IMR-90 (cell line): ENCODE measurements around the gene GRIK5. TPM values are rescaled to one million over a fixed set of nuclear protein-coding genes. Genes with fewer than 3 reads are reported as not detected.

Experiments used
- ATAC-seq: fragments of 200-7000 bp; cut with Tn5 transposase; 2 replicates; pipeline ENCODE4 v1.9.1; 2020; ENCODE audit warnings: low read depth, mild to moderate bottlenecking, moderate library complexity
- BruUV-seq: library from RNA; stranded (reverse); fragments of 400-500 nt; replicated peaks from 2 replicates; lab custom pipeline; 2021; lab: Mats Ljungman, UMichigan
- CTCF ChIA-PET: fragments of 300-600 bp; formaldehyde crosslinking; extraction: SDS; loops from one replicate; lab custom pipeline; 2021; ENCODE audit warnings: antibody characterized with exemption; lab: Yijun Ruan, JAX
- POLR2A ChIA-PET: fragments of 300-600 bp; sonication (Branson Sonifier 250); formaldehyde crosslinking; loops from one replicate; lab custom pipeline; 2022; ENCODE audit warnings: antibody characterized with exemption; ENCODE audit not compliant: unreplicated experiment; lab: Charles Lee
- DNase-seq: peaks from one replicate; pipeline ENCODE4 v3.0.0; 2013
- H2AFZ ChIP-seq: replicated peaks from 2 replicates; pipeline ENCODE3; 2013; ENCODE audit warnings: low read length, mild to moderate bottlenecking; ENCODE audit not compliant: poor library complexity
- H2AK5ac ChIP-seq: 2 replicates; pipeline ENCODE4 v1.6.1; 2013; ENCODE audit warnings: low read depth, low read length, inconsistent platforms
- H2AK9ac ChIP-seq: replicated peaks from 2 replicates; pipeline ENCODE3; 2013; ENCODE audit warnings: mild to moderate bottlenecking, low read depth, low read length, moderate library complexity; ENCODE audit not compliant: poor library complexity
- H2BK120ac ChIP-seq: 2 replicates; pipeline ENCODE4 v1.6.1; 2013; ENCODE audit warnings: low read depth, low read length, inconsistent platforms
- H2BK15ac ChIP-seq: 3 replicates; pipeline ENCODE4 v1.6.1; 2013; ENCODE audit warnings: low read depth, low read length, inconsistent platforms
- H2BK20ac ChIP-seq: 2 replicates; pipeline ENCODE4 v1.6.1; 2013; ENCODE audit warnings: low read depth, mild to moderate bottlenecking, inconsistent platforms, low read length, moderate library complexity
- H2BK5ac ChIP-seq: 2 replicates; pipeline ENCODE4 v1.6.1; 2013; ENCODE audit warnings: mild to moderate bottlenecking, low read depth, low read length, inconsistent platforms; ENCODE audit not compliant: poor library complexity, severe bottlenecking
- H3K14ac ChIP-seq: replicated peaks from 2 replicates; pipeline ENCODE4 v1.6.1; 2013; ENCODE audit warnings: low read depth, low read length, inconsistent platforms
- H3K18ac ChIP-seq: 2 replicates; pipeline ENCODE4 v1.6.1; 2013; ENCODE audit warnings: low read depth, low read length, control low read depth
- H3K23ac ChIP-seq: 2 replicates; pipeline ENCODE4 v1.6.1; 2013; ENCODE audit warnings: low read depth, low read length, inconsistent platforms
- H3K27ac ChIP-seq: 2 replicates; pipeline ENCODE4 v1.5.1; 2013; ENCODE audit warnings: mild to moderate bottlenecking, control low read depth, low read length; ENCODE audit not compliant: insufficient read depth
- H3K27me3 ChIP-seq: 2 replicates; pipeline ENCODE4 v1.6.1; 2013; ENCODE audit warnings: low read length; ENCODE audit not compliant: control insufficient read depth, insufficient read depth
- H3K36me3 ChIP-seq: 2 replicates; pipeline ENCODE4 v1.6.1; 2013; ENCODE audit warnings: low read length, mixed read lengths; ENCODE audit not compliant: control insufficient read depth, insufficient read depth
- H3K4ac ChIP-seq: 2 replicates; pipeline ENCODE4 v1.6.1; 2013; ENCODE audit warnings: low read depth, low read length, inconsistent platforms
- H3K4me1 ChIP-seq: 2 replicates; pipeline ENCODE4 v1.6.1; 2013; ENCODE audit warnings: low read length, mixed read lengths; ENCODE audit not compliant: control insufficient read depth, insufficient read depth
- H3K4me2 ChIP-seq: 2 replicates; pipeline ENCODE4 v1.6.1; 2013; ENCODE audit warnings: low read depth, mild to moderate bottlenecking, control low read depth, low read length, moderate library complexity
- H3K4me3 ChIP-seq: 2 replicates; pipeline ENCODE4 v1.5.1; 2013; ENCODE audit warnings: low read depth, mild to moderate bottlenecking, control low read depth, low read length, moderate library complexity; ENCODE audit not compliant: insufficient read depth
- H3K56ac ChIP-seq: 2 replicates; pipeline ENCODE4 v1.6.1; 2013; ENCODE audit warnings: low read length, inconsistent platforms; ENCODE audit not compliant: insufficient read depth; ENCODE audit errors: extremely low read depth
- H3K79me1 ChIP-seq, 2 experiments: 2 replicates each; pipeline ENCODE4 v1.6.1; 2013; ENCODE audit warnings: low read length in 2 of 2, inconsistent platforms in 1 of 2, low read depth in 1 of 2
- H3K9ac ChIP-seq: 2 replicates; pipeline ENCODE4 v1.6.1; 2013; ENCODE audit warnings: low read depth, low read length, control low read depth
- H3K9me1 ChIP-seq: 2 replicates; pipeline ENCODE4 v1.6.1; 2013; ENCODE audit warnings: low read length, inconsistent platforms; ENCODE audit not compliant: insufficient read depth
- H3K9me3 ChIP-seq: 2 replicates; pipeline ENCODE4 v1.6.1; 2013; ENCODE audit warnings: low read length; ENCODE audit not compliant: control insufficient read depth, insufficient read depth
- H4K20me1 ChIP-seq: 2 replicates; pipeline ENCODE4 v1.6.1; 2013; ENCODE audit warnings: low read length, inconsistent platforms; ENCODE audit not compliant: insufficient read depth
- H4K5ac ChIP-seq: 2 replicates; pipeline ENCODE4 v1.6.1; 2013; ENCODE audit warnings: mild to moderate bottlenecking, low read depth, low read length, control low read depth
- H4K8ac ChIP-seq, 2 experiments: 2 replicates each; pipeline ENCODE4 v1.6.1; 2013; ENCODE audit warnings: low read depth in 2 of 2, low read length in 2 of 2, control low read depth in 1 of 2, inconsistent platforms in 1 of 2
- H4K91ac ChIP-seq: 2 replicates; pipeline ENCODE4 v1.6.1; 2013; ENCODE audit warnings: low read depth, low read length, inconsistent platforms; ENCODE audit not compliant: insufficient read depth
- CHD1 ChIP-seq: IDR thresholded peaks from 2 replicates; pipeline ENCODE4 v1.6.1; 2012; ENCODE audit warnings: low read depth, low read length, improper control_type of control experiment
- ELK1 ChIP-seq: fragments of 150-350 bp; IDR thresholded peaks from 2 replicates; pipeline ENCODE4 v1.6.1; 2016; ENCODE audit warnings: low read depth, mild to moderate bottlenecking, low read length, moderate library complexity, borderline replicate concordance
- FOS ChIP-seq: fragments of 150-350 bp; IDR thresholded peaks from 2 replicates; pipeline ENCODE4 v1.6.1; 2016; ENCODE audit warnings: low read depth, low read length
- MXI1 ChIP-seq: IDR thresholded peaks from 2 replicates; pipeline ENCODE4 v1.6.1; 2012; ENCODE audit warnings: low read depth, mild to moderate bottlenecking, low read length, moderate library complexity, borderline replicate concordance
- NFE2L2 ChIP-seq: fragments of 150-350 bp; IDR thresholded peaks from 2 replicates; pipeline ENCODE4 v1.6.1; 2016; ENCODE audit warnings: low read depth, mild to moderate bottlenecking, low read length
- RAD21 ChIP-seq: IDR thresholded peaks from 2 replicates; pipeline ENCODE4 v1.6.1; 2012; ENCODE audit warnings: low read length, improper control_type of control experiment
- RCOR1 ChIP-seq: IDR thresholded peaks from 2 replicates; pipeline ENCODE4 v1.6.1; 2012; ENCODE audit warnings: mild to moderate bottlenecking, low read length, improper control_type of control experiment; ENCODE audit not compliant: insufficient replicate concordance
- SMC3 ChIP-seq: fragments of 150-350 bp; IDR thresholded peaks from 2 replicates; pipeline ENCODE4 v1.6.1; 2016; ENCODE audit warnings: low read depth, mild to moderate bottlenecking, antibody characterized with exemption, low read length, moderate library complexity
- WGBS, 2 experiments: methylation state at CpG; one replicate each; pipeline versions ENCODE4 v1.1.5 to v1.1.7; 2013; ENCODE audit warnings: missing lambda C conversion rate in 2 of 2; ENCODE audit not compliant: insufficient read length in 1 of 2; ENCODE audit errors: extremely low coverage in 2 of 2; 5-methylcytosine and 5-hydroxymethylcytosine counted together
- dilution Hi-C: fragments of 300-500 bp; cut with HindIII; formaldehyde crosslinking; loops from one replicate; pipeline ENCODE4 v1.14.3; 2018; ENCODE audit warnings: low sequenced_read_pairs; ENCODE audit not compliant: unreplicated experiment
- in situ Hi-C: fragments of 300-500 bp; cut with MboI; formaldehyde crosslinking; loops from 3 replicates; pipeline ENCODE4 v1.14.3; 2019; ENCODE audit warnings: low sequenced_read_pairs, inconsistent platforms, mixed read lengths
- intact Hi-C: fragments of 100-400 bp; cut with micrococcal nuclease; formaldehyde crosslinking; loops from 2 replicates; pipeline ENCODE4 v1.10.0; 2022
- polyA plus RNA-seq, 3 experiments: library from polyadenylated mRNA; depleted of rRNA; stranded (reverse); fragments of >200 nt; gene quantifications; 2 replicates each; pipeline ENCODE4 v1.2.3, GENCODE V29; 2012; ENCODE audit warnings: low replicate concordance in 1 of 3
- total RNA-seq: library from RNA; depleted of rRNA; stranded (reverse); fragments of >200 nt; gene quantifications from 2 replicates; pipeline ENCODE4 v1.2.3, GENCODE V29; 2012
- TF ChIP-seq, protein P1 (sequence below): fragments of 150-350 bp; IDR thresholded peaks from 2 replicates; pipeline ENCODE4 v1.6.1; 2017; ENCODE audit warnings: mild to moderate bottlenecking, antibody characterized with exemption, low read length, low read depth
- TF ChIP-seq, protein P2 (sequence below): conservative IDR thresholded peaks from 2 replicates; pipeline ENCODE4 v1.5.1; 2012; ENCODE audit warnings: mild to moderate bottlenecking, low read depth, low read length, improper control_type of control experiment

The GRIK5 gene
- total and polyA plus RNA-seq, 2 of the 4 experiments (the other 2 are of a cell fraction), result 0.10 TPM; not detected in 1

DNA sequence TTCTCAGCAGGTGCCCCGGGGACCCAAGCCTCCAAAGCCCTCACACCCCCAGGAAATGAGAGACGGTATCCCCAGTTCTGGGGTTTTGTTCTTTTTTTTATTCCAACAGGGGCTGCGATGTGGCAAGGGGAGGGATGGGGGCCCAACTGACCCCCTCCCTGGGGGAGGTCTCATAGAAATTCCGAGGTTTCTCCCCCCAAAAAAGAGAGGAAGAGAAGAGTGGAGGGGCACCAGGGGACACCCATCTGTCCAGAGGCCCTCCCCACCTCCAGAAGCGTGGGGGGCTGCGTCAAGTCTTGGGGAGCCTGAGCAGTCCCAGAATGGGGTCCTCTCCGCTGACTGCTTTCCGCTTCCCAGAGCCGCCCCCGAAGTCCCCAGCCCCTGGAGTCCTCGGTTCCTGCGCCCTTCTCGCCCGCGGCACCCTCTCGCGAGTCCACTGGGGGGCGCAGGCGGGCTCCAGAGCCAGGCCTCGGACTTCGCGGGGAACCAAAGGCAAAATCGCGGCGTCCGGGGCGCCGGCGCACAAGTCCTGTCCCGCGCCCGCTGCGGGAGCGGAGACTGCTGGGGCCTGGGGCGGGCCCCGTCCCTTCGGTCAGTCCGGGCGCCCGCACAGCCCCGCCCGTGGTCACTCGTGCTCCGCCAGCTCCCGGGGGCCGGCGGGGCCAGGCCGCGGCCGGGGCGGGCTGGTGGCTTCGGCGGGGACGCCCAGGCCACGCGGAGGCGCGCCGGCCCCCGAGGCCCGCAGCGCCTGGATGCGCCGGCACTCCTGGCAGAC is 71.6 kb downstream of the GRIK5 start:
- intact Hi-C loops, result loop anchor here (1.0 kb wide), 1 partner anchor 36 kb away; no protein-coding TSS in a partner anchor
- POLR2A ChIA-PET, result no interaction called here
- Histone ChIP-seq H4K91ac (no peak overlapping the region), H2AFZ (peak overlapping the region; percentile 41), H2BK5ac (no peak overlapping the region), H3K18ac (no peak overlapping the region), H3K4ac (no peak overlapping the region), H3K56ac (no peak overlapping the region), H2AK5ac (no peak overlapping the region), H3K79me1 (no peaks in the 10 kb centered on the region), H2BK20ac (no peak overlapping the region), H3K4me2 (no peak overlapping the region), H4K5ac (no peak overlapping the region), H4K20me1 (peaks cover 3% of the 10 kb centered on the region), H2BK15ac (no peak overlapping the region), H3K27ac (no peak overlapping the region), H3K27me3 (peaks cover 75% of the 10 kb centered on the region), H3K4me3 (no peak overlapping the region), H3K9me3 (no peaks in the 10 kb centered on the region), H3K9ac (no peak overlapping the region), H3K14ac (no peak overlapping the region), H4K8ac (no peak overlapping the region), H3K36me3 (no peaks in the 10 kb centered on the region), H3K9me1 (peaks cover 8% of the 10 kb centered on the region; the same call in 1 of the 2 replicates), H2AK9ac (no peak overlapping the region), H3K23ac (no peak overlapping the region), H3K4me1 (no peaks in the 10 kb centered on the region), H2BK120ac (no peak overlapping the region)
- ATAC-seq, result peak; percentile 57
- CTCF ChIA-PET, result interaction anchor here (1.0 to 1.3 kb wide), 2 partner anchors 33 to 37 kb away, joined by 3 read pairs; no protein-coding TSS in a partner anchor
- no TSS peak for BruUV-seq
- dilution Hi-C loops, result no loop called here
- WGBS, 2 experiments, result 1% methylated on average over 26 of the region's 64 CpGs; no CpG with 5 or more reads in 1 of the 2 experiments
- peak; percentile 39 for DNase-seq
- in situ Hi-C loops, result no loop called here
- no peak for TF ChIP-seq ELK1
- TF ChIP-seq SMC3, result peak; percentile 78
- no peak for TF ChIP-seq NFE2L2
- no peak for TF ChIP-seq CHD1
- TF ChIP-seq, protein P1, sequence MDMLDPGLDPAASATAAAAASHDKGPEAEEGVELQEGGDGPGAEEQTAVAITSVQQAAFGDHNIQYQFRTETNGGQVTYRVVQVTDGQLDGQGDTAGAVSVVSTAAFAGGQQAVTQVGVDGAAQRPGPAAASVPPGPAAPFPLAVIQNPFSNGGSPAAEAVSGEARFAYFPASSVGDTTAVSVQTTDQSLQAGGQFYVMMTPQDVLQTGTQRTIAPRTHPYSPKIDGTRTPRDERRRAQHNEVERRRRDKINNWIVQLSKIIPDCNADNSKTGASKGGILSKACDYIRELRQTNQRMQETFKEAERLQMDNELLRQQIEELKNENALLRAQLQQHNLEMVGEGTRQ, result no peak
- TF ChIP-seq, protein P2, sequence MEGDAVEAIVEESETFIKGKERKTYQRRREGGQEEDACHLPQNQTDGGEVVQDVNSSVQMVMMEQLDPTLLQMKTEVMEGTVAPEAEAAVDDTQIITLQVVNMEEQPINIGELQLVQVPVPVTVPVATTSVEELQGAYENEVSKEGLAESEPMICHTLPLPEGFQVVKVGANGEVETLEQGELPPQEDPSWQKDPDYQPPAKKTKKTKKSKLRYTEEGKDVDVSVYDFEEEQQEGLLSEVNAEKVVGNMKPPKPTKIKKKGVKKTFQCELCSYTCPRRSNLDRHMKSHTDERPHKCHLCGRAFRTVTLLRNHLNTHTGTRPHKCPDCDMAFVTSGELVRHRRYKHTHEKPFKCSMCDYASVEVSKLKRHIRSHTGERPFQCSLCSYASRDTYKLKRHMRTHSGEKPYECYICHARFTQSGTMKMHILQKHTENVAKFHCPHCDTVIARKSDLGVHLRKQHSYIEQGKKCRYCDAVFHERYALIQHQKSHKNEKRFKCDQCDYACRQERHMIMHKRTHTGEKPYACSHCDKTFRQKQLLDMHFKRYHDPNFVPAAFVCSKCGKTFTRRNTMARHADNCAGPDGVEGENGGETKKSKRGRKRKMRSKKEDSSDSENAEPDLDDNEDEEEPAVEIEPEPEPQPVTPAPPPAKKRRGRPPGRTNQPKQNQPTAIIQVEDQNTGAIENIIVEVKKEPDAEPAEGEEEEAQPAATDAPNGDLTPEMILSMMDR, result peak; percentile 68
- TF ChIP-seq FOS, result no peak
- TF ChIP-seq MXI1, result no peak
- peak; percentile 62 for TF ChIP-seq RAD21
- no peak for TF ChIP-seq RCOR1
